GM23338 (cell line): ENCODE data around the gene CACNA1S. TPM values are rescaled to one million over a fixed set of nuclear protein-coding genes. Genes with fewer than 3 reads are reported as not detected.

Experiments used
- ATAC-seq: fragments of 200-7000 bp; cut with Tn5 transposase; 3 replicates; pipeline ENCODE4 v1.9.1; 2020
- DNase-seq: peaks from one replicate; pipeline ENCODE4 v3.0.0-alpha.2; 2015; ENCODE audit warnings: low spot score
- H2AFZ ChIP-seq: fragments of 200-600 bp; sonication (generic); 2 replicates; pipeline ENCODE4 v1.8.0; 2016; ENCODE audit warnings: antibody characterized with exemption, mild to moderate bottlenecking, moderate library complexity
- H3F3A ChIP-seq: fragments of 200-600 bp; sonication (generic); replicated peaks from 2 replicates; pipeline ENCODE4 v1.8.0; 2017; ENCODE audit warnings: antibody characterized with exemption, mixed run types, low read depth
- H3K27ac ChIP-seq: fragments of 200-600 bp; sonication (generic); 2 replicates; pipeline ENCODE4 v1.6.1; 2016; ENCODE audit warnings: low read depth
- H3K27me3 ChIP-seq: fragments of 200-600 bp; sonication (generic); 2 replicates; pipeline ENCODE4 v1.8.0; 2016; ENCODE audit warnings: mild to moderate bottlenecking, mixed run types, moderate library complexity; ENCODE audit not compliant: insufficient read depth
- H3K36me3 ChIP-seq: fragments of 200-600 bp; sonication (generic); 2 replicates; pipeline ENCODE4 v1.8.0; 2016; ENCODE audit warnings: mild to moderate bottlenecking; ENCODE audit not compliant: insufficient read depth
- H3K4me1 ChIP-seq: fragments of 200-600 bp; sonication (generic); 2 replicates; pipeline ENCODE4 v1.8.0; 2016; ENCODE audit warnings: mild to moderate bottlenecking, moderate library complexity; ENCODE audit not compliant: insufficient read depth
- H3K4me2 ChIP-seq: fragments of 200-600 bp; sonication (generic); 2 replicates; pipeline ENCODE4 v1.7.1; 2017; ENCODE audit warnings: mixed run types
- H3K4me3 ChIP-seq: fragments of 200-600 bp; sonication (generic); 2 replicates; pipeline ENCODE4 v1.6.1; 2016; ENCODE audit warnings: mixed run types
- H3K79me2 ChIP-seq: fragments of 200-600 bp; sonication (generic); replicated peaks from 2 replicates; pipeline ENCODE4 v1.8.0; 2017; ENCODE audit warnings: mild to moderate bottlenecking; ENCODE audit not compliant: insufficient read depth
- H3K9me2 ChIP-seq: fragments of 200-600 bp; sonication (generic); 2 replicates; pipeline ENCODE4 v1.8.0; 2017; ENCODE audit not compliant: insufficient read depth
- H4K20me1 ChIP-seq: fragments of 200-600 bp; sonication (generic); replicated peaks from 2 replicates; pipeline ENCODE4 v1.8.0; 2017; ENCODE audit warnings: mild to moderate bottlenecking; ENCODE audit not compliant: insufficient read depth
- H3K27ac Mint-ChIP-seq: 2 replicates; pipeline ENCODE4 v1.8.0; 2020; ENCODE audit warnings: inconsistent platforms, mild to moderate bottlenecking, moderate library complexity, mixed read lengths
- H3K27me3 Mint-ChIP-seq: 3 replicates; pipeline ENCODE4 v1.8.0; 2022; ENCODE audit warnings: low read depth, mild to moderate bottlenecking, moderate library complexity, mixed read lengths, inconsistent platforms; ENCODE audit not compliant: insufficient read depth, poor library complexity
- H3K36me3 Mint-ChIP-seq: 3 replicates; pipeline ENCODE4 v1.8.0; 2021; ENCODE audit warnings: low read depth, mild to moderate bottlenecking, inconsistent platforms, moderate library complexity, mixed read lengths
- H3K4me1 Mint-ChIP-seq: 3 replicates; pipeline ENCODE4 v1.8.0; 2020; ENCODE audit warnings: mild to moderate bottlenecking, inconsistent platforms, mixed read lengths
- H3K4me3 Mint-ChIP-seq: 3 replicates; pipeline ENCODE4 v1.8.0; 2021; ENCODE audit warnings: moderate library complexity, mild to moderate bottlenecking, inconsistent platforms, mixed read lengths
- H3K9me3 Mint-ChIP-seq: 3 replicates; pipeline ENCODE4 v1.8.0; 2020; ENCODE audit warnings: moderate library complexity, mild to moderate bottlenecking, inconsistent platforms, mixed read lengths
- CREB1 ChIP-seq: fragments of 250-450 bp; sonication (Bioruptor Pico); IDR thresholded peaks from 2 replicates; pipeline ENCODE4 v1.5.0; 2020; ENCODE audit warnings: low read depth, mild to moderate bottlenecking, moderate library complexity
- ETS1 ChIP-seq: IDR thresholded peaks from 2 replicates; pipeline ENCODE4 v1.6.1; 2016; ENCODE audit warnings: antibody characterized with exemption
- EZH2 ChIP-seq: fragments of 200-600 bp; sonication (generic); IDR thresholded peaks from one replicate; pipeline ENCODE4 v1.8.0; 2017; ENCODE audit warnings: antibody characterized with exemption, mild to moderate bottlenecking, low read depth; ENCODE audit not compliant: unreplicated experiment
- EZH2phosphoT487 ChIP-seq: fragments of 200-600 bp; sonication (generic); IDR thresholded peaks from one replicate; pipeline ENCODE4 v1.8.1; 2018; ENCODE audit warnings: antibody characterized with exemption; ENCODE audit not compliant: unreplicated experiment
- JUNB ChIP-seq: IDR thresholded peaks from one replicate; pipeline ENCODE4 v1.6.1; 2016; ENCODE audit warnings: antibody characterized with exemption; ENCODE audit not compliant: unreplicated experiment
- NANOG ChIP-seq: IDR thresholded peaks from 2 replicates; pipeline ENCODE4 v1.6.1; 2016; ENCODE audit warnings: antibody characterized with exemption, borderline replicate concordance
- POLR2AphosphoS5 ChIP-seq: IDR thresholded peaks from 2 replicates; pipeline ENCODE4 v1.6.1; 2016; ENCODE audit warnings: antibody characterized with exemption, low read depth
- STAT1 ChIP-seq: IDR thresholded peaks from one replicate; pipeline ENCODE4 v1.6.1; 2016; ENCODE audit warnings: antibody characterized with exemption; ENCODE audit not compliant: unreplicated experiment
- ZNF114 ChIP-seq: fragments of 250-450 bp; sonication (Bioruptor Pico); IDR thresholded peaks from 2 replicates; pipeline ENCODE4 v1.5.0; 2020; ENCODE audit warnings: mild to moderate bottlenecking, moderate library complexity
- ZNF331 ChIP-seq: fragments of 250-450 bp; sonication (Bioruptor Pico); IDR thresholded peaks from 2 replicates; pipeline ENCODE4 v1.5.0; 2020; ENCODE audit warnings: low read depth, mild to moderate bottlenecking, moderate library complexity
- ZNF462 ChIP-seq: fragments of 250-450 bp; sonication (Bioruptor Pico); IDR thresholded peaks from 2 replicates; pipeline ENCODE4 v1.5.0; 2020; ENCODE audit warnings: mild to moderate bottlenecking, moderate library complexity
- polyA plus RNA-seq: library from polyadenylated mRNA; unstranded; fragments of >200 nt; fragmentation: Nextera tagmentation; extraction: Ambion mirVana; gene quantifications from 2 replicates; pipeline ENCODE4 v1.2.1, GENCODE V29; 2016
- total RNA-seq: library from RNA; depleted of rRNA; stranded (reverse); fragments of >200 nt; shearing (Covaris generic); gene quantifications from 2 replicates; pipeline ENCODE4 v1.2.3, GENCODE V29; 2014
- TF ChIP-seq, protein P1 (sequence below): IDR thresholded peaks from one replicate; pipeline ENCODE4 v1.6.1; 2018; ENCODE audit warnings: antibody characterized with exemption; ENCODE audit not compliant: unreplicated experiment
- TF ChIP-seq, protein P2 (sequence below), 2 experiments: fragments of 200-600 bp in 1 of 2; sonication (generic) in 1 of 2; conservative IDR thresholded peaks; 2 replicates each; pipeline versions ENCODE4 v1.5.1 to v1.6.1; 2016 to 2017; ENCODE audit warnings: antibody characterized with exemption in 2 of 2, low read depth in 2 of 2, mild to moderate bottlenecking in 2 of 2, moderate library complexity in 1 of 2

The CACNA1S gene
- total and polyA plus RNA-seq, 2 experiments from 2014 or later = 0.03 TPM; not detected in 1

GRCh38 chr1:201134405-201134804 is 22.2 kb upstream of the CACNA1S start:
- no peak overlapping the region; the same call in 1 of the 2 replicates for H3K27ac Mint-ChIP-seq
- peaks cover 43% of the 10 kb centered on the region for H3K36me3 Mint-ChIP-seq
- Histone ChIP-seq H3K36me3 (no peaks in the 10 kb centered on the region; the same call in 1 of the 2 replicates), H3K27me3 (no peaks in the 10 kb centered on the region), H3K27ac (no peak overlapping the region), H3K4me2 (no peak overlapping the region), H3K9me2 (no peaks in the 10 kb centered on the region), H3K4me1 (no peaks in the 10 kb centered on the region), H2AFZ (no peak overlapping the region), H3F3A (no peaks in the 10 kb centered on the region), H3K4me3 (no peak overlapping the region), H3K79me2 (no peaks in the 10 kb centered on the region), H4K20me1 (no peaks in the 10 kb centered on the region)
- peaks cover 13% of the 10 kb centered on the region for H3K27me3 Mint-ChIP-seq
- H3K4me3 Mint-ChIP-seq = no peak overlapping the region
- no peaks in the 10 kb centered on the region; the same call in 2 of the 3 replicates for H3K9me3 Mint-ChIP-seq
- TF ChIP-seq NANOG = no peak
- TF ChIP-seq STAT1 = no peak
- TF ChIP-seq CREB1 (CRISPR knock-in tag) = no peak
- no peak for TF ChIP-seq JUNB
- no peak for TF ChIP-seq EZH2phosphoT487
- TF ChIP-seq ETS1 = no peak
- TF ChIP-seq, protein P1, sequence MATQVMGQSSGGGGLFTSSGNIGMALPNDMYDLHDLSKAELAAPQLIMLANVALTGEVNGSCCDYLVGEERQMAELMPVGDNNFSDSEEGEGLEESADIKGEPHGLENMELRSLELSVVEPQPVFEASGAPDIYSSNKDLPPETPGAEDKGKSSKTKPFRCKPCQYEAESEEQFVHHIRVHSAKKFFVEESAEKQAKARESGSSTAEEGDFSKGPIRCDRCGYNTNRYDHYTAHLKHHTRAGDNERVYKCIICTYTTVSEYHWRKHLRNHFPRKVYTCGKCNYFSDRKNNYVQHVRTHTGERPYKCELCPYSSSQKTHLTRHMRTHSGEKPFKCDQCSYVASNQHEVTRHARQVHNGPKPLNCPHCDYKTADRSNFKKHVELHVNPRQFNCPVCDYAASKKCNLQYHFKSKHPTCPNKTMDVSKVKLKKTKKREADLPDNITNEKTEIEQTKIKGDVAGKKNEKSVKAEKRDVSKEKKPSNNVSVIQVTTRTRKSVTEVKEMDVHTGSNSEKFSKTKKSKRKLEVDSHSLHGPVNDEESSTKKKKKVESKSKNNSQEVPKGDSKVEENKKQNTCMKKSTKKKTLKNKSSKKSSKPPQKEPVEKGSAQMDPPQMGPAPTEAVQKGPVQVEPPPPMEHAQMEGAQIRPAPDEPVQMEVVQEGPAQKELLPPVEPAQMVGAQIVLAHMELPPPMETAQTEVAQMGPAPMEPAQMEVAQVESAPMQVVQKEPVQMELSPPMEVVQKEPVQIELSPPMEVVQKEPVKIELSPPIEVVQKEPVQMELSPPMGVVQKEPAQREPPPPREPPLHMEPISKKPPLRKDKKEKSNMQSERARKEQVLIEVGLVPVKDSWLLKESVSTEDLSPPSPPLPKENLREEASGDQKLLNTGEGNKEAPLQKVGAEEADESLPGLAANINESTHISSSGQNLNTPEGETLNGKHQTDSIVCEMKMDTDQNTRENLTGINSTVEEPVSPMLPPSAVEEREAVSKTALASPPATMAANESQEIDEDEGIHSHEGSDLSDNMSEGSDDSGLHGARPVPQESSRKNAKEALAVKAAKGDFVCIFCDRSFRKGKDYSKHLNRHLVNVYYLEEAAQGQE = no peak
- TF ChIP-seq POLR2AphosphoS5 = no peak
- TF ChIP-seq, protein P2, sequence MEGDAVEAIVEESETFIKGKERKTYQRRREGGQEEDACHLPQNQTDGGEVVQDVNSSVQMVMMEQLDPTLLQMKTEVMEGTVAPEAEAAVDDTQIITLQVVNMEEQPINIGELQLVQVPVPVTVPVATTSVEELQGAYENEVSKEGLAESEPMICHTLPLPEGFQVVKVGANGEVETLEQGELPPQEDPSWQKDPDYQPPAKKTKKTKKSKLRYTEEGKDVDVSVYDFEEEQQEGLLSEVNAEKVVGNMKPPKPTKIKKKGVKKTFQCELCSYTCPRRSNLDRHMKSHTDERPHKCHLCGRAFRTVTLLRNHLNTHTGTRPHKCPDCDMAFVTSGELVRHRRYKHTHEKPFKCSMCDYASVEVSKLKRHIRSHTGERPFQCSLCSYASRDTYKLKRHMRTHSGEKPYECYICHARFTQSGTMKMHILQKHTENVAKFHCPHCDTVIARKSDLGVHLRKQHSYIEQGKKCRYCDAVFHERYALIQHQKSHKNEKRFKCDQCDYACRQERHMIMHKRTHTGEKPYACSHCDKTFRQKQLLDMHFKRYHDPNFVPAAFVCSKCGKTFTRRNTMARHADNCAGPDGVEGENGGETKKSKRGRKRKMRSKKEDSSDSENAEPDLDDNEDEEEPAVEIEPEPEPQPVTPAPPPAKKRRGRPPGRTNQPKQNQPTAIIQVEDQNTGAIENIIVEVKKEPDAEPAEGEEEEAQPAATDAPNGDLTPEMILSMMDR (conservative IDR thresholded peaks at IDR 0.05; ENCODE audit: low read depth in 2 of 2) = no peak
- no peak for TF ChIP-seq EZH2
- no peak for TF ChIP-seq ZNF462
- no peak for TF ChIP-seq ZNF114 (CRISPR knock-in tag)
- no peak for TF ChIP-seq ZNF331
- no peak for ATAC-seq
- no peaks in the 10 kb centered on the region; the same call in 2 of the 3 replicates for H3K4me1 Mint-ChIP-seq
- no peak for DNase-seq
